ENCODE measurements around the gene LBH.
A peak's percentile ranks its signal among the peaks of the same experiment; 100 is the strongest.

The LBH gene

GRCh38 chr2:30233271-30234009 lies 2.1 kb downstream of the LBH start:
- DNase-seq (ENCODE audit: insufficient read length, low spot score) (no peak), FAIRE-seq (no peak)

DNA sequence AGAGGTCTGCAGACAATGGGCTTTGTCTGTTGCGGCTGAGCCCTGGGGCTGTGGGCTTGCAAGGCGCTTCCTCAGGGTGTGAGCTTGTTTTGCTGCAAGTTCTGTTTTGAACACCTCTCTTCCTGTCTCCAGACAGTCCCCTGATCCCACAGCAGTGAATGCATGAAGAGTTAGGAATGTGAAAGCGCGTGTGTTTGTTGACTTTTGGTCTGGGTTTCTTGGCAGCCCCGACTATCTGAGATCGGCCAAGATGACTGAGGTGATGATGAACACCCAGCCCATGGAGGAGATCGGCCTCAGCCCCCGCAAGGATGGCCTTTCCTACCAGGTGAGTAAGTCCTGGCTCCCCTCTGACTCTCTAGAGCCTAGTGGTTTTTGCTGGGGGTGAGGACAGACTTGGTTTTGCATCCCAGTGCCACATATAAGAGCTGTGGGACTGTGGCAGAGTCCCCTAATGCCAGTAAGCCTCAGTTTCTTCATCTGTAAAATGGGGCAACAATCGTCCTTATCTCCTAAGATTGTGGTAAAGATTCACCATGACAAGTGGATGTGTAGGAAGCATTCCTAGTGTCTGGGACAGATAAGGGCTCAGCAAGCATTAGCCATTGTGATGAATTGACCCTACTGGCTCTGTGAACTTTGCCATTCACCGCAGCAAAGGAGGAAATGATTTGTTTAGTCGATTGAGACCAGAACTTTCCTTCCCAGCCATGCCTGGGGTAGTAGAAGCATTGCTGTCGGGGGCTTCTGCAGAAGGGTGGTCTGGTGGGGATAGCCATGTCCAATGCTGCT lies 3.0 kb downstream of the LBH start:
- DNase-seq (ENCODE audit: insufficient read length, low spot score) (no peak), FAIRE-seq (peak; percentile 70)

DNA sequence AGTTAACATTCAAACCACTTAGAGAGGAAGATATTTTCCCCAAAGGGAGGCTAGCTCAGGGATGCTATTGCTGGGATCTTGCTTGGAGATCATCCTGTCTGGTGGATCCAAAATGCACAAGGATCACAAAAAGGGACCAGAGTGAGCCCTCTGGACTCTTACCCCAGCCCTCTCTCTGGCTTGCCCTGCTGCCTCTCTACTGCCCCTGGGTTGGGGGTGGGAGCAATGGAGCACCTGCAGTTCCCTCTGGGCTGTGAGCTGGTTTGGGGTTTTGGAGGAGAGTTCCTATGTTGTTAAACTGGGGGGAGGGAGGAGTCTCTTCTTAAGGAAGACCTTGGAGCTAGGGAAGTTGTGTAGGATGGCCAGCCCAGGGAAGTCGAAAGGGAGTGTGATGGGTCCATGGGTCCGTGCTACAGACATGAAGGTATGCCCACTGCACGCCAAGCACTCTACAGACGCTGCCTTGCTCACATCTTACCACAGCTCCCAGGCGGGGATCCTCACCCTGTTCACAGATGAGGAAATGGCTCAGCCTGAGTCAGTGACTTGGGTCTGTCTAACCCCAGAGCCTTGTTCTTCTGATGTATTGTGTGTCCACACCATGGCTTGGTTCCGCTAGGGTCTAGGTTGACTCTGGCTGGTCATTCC lies 3.8 kb downstream of the LBH start:
- FAIRE-seq (no peak), DNase-seq (ENCODE audit: insufficient read length, low spot score) (no peak)

- DNase-seq (ENCODE audit: insufficient read length, low spot score) (no peak), FAIRE-seq (peak; percentile 49)
Measured at GRCh38 chr2:30235859-30236535, 4.7 kb downstream of the LBH start.

DNA sequence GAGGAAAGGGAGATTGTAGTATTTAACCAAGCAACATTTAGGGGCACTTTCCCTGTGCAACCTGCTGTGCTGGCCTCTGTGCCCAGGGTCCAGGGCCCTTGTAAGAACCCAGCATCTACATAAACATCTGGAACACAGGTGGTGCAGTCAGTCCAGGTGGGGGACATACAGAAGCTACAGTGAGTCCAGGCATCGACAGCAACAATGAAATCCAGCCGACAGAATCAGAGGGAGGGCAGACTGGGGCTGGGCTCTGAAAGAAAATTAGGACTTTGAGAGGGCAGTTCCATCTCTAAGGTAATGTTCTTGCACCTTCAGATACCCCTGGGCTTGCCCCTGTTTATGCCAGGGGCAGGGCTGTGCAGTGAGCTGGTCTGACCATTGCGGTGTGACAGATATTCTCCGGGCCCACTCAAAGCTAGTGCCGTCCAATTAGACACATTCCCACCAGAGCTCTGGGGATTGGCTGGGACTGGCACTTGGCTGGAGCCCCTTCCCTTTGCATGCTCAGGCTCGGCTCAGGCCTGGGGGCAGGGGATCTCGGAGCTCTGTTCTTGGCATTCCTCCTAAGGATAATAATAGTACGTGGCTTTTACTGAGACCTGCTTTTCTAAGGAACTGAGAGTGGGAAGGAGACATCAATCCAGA lies 5.4 kb downstream of the LBH start:
- DNase-seq (ENCODE audit: insufficient read length, low spot score) (no peak), FAIRE-seq (no peak)

DNA sequence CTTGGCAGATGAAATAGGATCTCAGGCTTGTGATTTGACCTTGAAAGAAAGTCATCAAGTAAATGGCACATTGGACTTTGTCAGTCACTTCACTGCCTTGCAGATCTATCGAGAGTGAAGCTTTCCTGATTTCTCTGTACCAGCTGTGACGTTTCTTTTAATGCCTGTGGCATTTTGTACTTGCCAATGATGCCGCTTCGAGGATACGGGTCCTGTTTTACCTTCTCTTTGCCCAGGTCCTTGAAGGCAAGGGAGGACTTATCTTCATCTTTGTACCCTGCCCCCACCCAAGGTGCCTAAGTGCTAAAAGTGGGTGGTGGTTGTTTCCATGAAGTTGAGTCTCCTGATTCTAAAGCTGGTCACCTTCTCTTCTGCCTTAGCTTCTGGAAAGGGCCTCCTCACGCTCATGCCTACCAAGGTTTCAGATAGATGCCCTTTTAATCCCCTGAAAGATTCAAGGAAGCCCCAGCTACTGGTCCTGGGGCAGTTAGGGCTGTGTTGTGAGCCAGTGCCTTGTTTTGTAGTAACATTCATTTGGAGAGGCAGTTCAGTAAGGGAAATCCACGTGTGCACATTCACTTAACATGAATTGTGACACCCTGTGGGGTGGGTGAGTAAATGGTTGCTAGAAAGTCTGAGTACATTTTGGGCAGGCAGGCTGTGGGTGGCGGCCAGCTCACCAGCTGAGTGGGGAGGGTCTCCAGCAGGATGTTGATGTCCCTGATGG lies 6.1 kb downstream of the LBH start:
- DNase-seq (ENCODE audit: insufficient read length, low spot score), result no peak
- no peak for FAIRE-seq

- FAIRE-seq (no peak), DNase-seq (ENCODE audit: insufficient read length, low spot score) (no peak)
Measured at GRCh38 chr2:30237966-30238800, 6.8 kb downstream of the LBH start.

- peak; percentile 66 for FAIRE-seq
- no peak for DNase-seq (ENCODE audit: insufficient read length, low spot score)
Measured at GRCh38 chr2:30239308-30239985, 8.1 kb downstream of the LBH start.

DNA sequence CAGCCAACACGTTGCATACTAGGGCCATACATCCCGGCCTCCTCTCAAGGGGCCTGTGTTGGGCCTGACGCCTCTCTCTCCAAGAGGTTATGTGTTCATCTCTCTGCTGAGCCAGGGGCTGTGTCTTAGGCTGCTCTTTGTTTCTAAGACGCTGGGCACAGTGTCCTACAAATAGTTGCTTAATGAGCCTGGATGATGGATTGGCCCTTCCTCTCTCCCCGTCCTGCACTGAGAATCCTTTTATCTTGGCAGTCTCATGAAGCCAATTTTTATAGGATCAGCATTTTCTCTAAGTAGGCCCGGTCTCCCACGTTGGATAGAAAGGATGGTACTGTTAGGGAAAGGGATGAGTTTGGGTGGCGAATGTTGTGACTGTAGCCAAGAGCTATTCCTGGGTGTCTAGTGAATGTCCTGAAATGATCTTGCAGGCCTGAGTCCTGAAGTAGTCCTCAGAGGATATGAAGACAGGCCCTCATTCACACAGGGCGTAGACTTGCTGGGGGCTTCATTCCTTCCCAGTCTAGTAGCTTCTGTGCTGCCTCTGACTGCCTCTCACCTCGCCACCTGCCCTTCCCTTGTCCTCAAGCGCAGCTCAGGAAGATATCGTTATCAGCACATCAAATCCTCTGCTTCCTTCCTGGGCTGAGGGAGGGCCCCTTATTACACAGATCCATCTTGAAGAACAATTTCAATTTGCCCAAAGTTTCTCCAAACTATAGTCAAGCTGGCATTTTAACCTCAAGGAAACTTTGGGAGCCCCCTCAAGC lies 8.8 kb downstream of the LBH start:
- DNase-seq (ENCODE audit: insufficient read length, low spot score) (no peak), FAIRE-seq (no peak)

DNA sequence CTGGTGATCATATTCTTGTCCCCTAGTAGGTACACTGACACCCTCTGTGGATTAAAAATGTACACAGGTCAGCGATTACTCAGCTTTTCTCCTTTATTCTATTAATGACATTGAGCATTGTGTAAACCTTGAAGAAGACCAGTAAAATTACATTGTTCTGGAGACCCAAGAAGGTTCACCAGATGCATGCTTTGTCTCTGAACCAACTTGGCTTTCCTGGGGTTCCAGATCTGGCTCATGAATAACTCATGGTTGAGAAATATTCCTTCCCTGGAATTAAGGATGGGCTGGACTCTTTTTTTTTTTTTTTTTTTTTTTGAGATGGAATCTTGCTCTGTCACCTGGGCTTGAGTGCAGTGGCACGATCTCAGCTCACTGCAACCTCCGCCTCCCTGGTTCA lies 11.9 kb downstream of the LBH start:
- no peak for DNase-seq (ENCODE audit: insufficient read length, low spot score)
- no peak for FAIRE-seq

- FAIRE-seq (no peak), DNase-seq (ENCODE audit: insufficient read length, low spot score) (no peak)
Measured at GRCh38 chr2:30245364-30245763, 14.0 kb downstream of the LBH start.

- no peak for DNase-seq (ENCODE audit: insufficient read length, low spot score)
Measured at GRCh38 chr2:30248791-30249190, 17.5 kb downstream of the LBH start.

GRCh38 chr2:30249354-30249753 lies 18.0 kb downstream of the LBH start:
- FAIRE-seq (no peak), DNase-seq (ENCODE audit: insufficient read length, low spot score) (no peak)

More at GRCh38 chr2:30248791-30249190, 17.5 kb downstream of the LBH start:
- no peak for FAIRE-seq

GRCh38 chr2:30250421-30250820 lies 19.1 kb downstream of the LBH start:
- FAIRE-seq (no peak), DNase-seq (ENCODE audit: insufficient read length, low spot score) (no peak)

DNA sequence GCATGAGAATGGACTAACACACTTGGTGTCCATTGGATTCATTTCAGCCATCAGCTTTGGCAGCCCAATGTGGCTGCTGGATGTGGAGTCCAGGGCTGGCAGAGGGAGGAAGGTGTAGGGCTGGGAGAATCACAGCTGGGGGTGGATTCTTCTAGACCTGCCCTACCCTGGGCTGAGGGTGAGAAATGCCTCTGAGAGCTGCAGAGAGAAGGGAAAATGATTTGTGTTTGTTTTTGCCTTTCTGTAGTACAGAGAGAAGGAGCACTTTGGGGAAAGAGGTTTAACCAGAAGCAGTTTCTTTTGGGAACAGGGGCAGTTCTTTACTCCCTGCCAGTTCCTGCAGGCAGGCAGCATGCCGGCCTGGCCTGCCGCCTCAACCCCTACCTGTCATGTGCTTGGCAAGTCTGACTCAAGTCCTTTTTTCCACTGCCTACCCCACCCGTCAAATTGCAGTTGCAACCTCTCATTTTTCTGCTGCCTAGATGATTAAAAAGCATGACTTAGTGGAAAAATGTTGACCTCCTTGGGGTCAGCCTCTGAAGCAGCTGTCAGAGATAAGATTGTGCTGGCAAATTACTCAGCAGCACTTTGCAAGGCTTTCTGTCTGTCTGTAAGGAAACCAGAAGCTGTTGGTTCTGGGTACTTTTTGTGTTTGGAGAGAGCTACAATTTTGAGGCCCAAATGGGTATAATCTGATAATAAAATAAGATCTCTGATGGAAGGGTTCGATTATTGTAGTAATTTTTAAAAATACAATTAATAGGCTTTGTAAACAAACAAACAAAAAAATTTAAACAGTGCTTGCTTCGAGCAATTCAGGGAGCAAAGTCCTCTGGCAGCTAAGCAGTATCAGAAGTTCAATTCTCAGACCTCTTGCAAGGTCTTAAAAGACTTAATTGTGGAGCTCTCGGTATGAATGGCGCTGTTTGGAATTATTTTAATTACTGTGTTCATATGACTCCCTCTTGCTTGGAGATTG lies 21.7 kb downstream of the LBH start:
- DNase-seq (ENCODE audit: insufficient read length, low spot score) (no peak), FAIRE-seq (no peak)

GRCh38 chr2:30253873-30254684 lies 22.7 kb downstream of the LBH start:
- FAIRE-seq (no peak), DNase-seq (ENCODE audit: insufficient read length, low spot score) (no peak)
